ENCODE results near the gene ACOT7.
"Not testable (repeated sequence)": the region's sequence is repeated elsewhere in the genome, so short reads cannot be mapped to it uniquely, and the experiment has no call there.

The ACOT7 gene

GRCh38 chr1:6233376-6233775 is 160.2 kb downstream of the ACOT7 start:
- no peak for DNase-seq (ENCODE audit: low spot score)

GRCh38 chr1:6225651-6226050 is 167.9 kb downstream of the ACOT7 start:
- no peak for DNase-seq (ENCODE audit: low spot score)

DNA sequence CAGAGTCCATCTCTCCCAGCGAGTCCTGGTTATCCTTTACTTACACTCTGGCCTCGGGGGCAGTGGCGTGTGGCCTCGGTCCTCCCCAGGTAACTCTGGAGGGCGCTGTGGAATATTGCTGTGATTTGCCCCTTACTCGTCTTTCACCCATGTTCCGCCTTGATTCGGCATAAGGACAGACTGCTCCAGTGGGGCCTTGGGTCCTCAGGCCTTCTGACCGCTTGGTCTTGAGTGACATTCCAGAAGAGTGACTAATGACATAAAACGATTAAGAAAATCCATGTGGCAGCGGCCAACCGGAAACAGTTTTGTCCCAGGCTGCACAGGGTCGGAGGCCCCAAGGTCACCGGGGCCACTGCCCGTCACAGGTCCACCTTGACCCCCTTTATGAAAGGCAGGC is 168.8 kb downstream of the ACOT7 start:
- DNase-seq (ENCODE audit: low spot score) = no peak

DNA sequence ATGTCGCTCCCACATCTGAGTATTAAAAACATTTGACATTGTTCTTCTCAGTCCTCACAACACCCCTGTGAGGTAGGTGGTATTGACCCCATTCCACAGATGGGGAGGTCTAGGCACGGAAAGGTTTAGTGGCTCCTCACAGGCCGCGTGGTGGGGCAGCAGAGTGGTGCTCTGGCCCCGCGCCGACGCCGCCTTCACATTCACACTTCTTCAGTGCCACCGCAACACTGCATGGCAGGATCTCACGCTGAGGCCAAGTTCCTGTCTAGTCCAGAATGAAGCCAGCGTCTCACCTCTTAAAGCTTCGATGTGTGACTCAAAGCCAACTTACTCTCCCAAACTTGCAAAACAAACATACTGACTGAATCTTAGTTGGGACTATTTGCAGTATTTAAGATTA is 169.9 kb downstream of the ACOT7 start:
- no peak for DNase-seq (ENCODE audit: low spot score)

DNA sequence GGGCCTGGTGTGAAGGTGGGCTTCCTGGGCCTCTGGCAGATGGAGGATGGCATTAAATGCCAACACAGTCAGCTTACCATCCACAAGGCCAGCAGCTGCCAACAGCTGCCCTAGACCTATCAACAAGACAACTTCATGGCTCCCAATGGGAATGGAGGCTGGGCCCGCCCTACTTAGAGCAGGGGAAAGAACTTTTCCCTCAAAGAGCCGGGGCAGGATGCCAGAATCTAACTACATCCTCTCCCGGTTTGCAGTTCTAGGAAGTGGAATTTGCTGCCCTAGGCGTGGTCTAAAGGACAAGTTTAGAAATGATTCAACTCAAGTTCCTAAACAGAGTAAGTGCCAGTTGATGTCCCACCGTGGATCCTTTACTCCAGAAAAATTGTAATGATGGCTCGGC is 170.9 kb downstream of the ACOT7 start:
- DNase-seq (ENCODE audit: low spot score) = no peak

DNA sequence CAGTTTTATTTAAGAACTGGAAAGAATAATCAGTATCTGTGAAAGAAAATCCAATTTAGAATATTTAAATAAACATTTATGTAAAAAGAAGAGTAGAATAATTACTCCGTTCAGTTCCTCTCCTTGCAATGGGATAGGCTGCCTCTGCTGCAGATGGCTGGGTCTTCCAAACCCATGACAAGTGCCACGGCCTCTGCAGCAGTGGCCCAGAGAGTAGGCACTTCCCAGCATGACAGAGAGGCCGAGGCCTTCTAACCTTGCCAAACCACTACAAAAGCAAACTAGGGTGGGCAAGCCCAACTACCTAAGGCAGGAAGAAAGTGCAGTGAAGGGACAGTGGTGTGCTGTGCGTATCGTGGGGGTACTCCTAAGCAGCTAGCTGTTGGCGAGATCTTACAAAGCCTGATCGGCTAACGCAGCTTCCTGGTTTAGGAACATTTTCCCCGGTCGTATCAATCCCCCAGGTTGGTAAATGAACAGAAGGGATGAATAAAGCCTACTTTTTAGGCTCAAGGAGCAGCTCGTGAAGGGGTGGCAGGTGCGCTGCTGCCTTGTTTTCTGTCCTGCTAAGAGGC is 172.3 kb downstream of the ACOT7 start:
- DNase-seq (ENCODE audit: low spot score) = no peak

GRCh38 chr1:6220236-6220635 is 173.3 kb downstream of the ACOT7 start:
- no peak for DNase-seq (ENCODE audit: low spot score)

- not testable (repeated sequence) for DNase-seq (ENCODE audit: low spot score)
Measured at GRCh38 chr1:6219641-6220040, 173.9 kb downstream of the ACOT7 start.

GRCh38 chr1:6218375-6219164 is 175.0 kb downstream of the ACOT7 start:
- no peak for DNase-seq (ENCODE audit: low spot score)
